ENCODE measurements around the gene POFUT1. TPM values are rescaled to one million over a fixed set of nuclear protein-coding genes. Genes with fewer than 3 reads are reported as not detected.
A peak's percentile ranks its signal among the peaks of the same experiment; 100 is the strongest.

The POFUT1 gene
- total RNA-seq, 2 experiments from 2014 or later, result 21.5 to 23.2 TPM

GRCh38 chr20:32224463-32224862, 16.8 kb downstream of the POFUT1 start:
- no peak for DNase-seq
- ChIA-PET CTCF (no interaction called here), POLR2A (interaction anchor here (1.0 to 1.2 kb wide), 2 partner anchors 8 to 10 kb away, joined by 3 read pairs; no protein-coding TSS in a partner anchor)
- no peak overlapping the region for H3K4me3 Mint-ChIP-seq
- H3K4me1 Mint-ChIP-seq, result peaks cover 3% of the 10 kb centered on the region
- peak overlapping the region; percentile 59 for H3K27ac Mint-ChIP-seq
- no peaks in the 10 kb centered on the region for H3K27me3 Mint-ChIP-seq
- peaks cover 64% of the 10 kb centered on the region for H3K36me3 Mint-ChIP-seq (ENCODE audit: low read depth)
- H3K9me3 Mint-ChIP-seq, result no peaks in the 10 kb centered on the region

GRCh38 chr20:32226391-32226790, 18.7 kb downstream of the POFUT1 start:
- no peak overlapping the region for H3K27ac Mint-ChIP-seq
- no peaks in the 10 kb centered on the region for H3K27me3 Mint-ChIP-seq
- H3K36me3 Mint-ChIP-seq (ENCODE audit: low read depth), result peaks cover 60% of the 10 kb centered on the region
- H3K4me1 Mint-ChIP-seq, result peaks cover 9% of the 10 kb centered on the region
- no peak overlapping the region for H3K4me3 Mint-ChIP-seq
- ChIA-PET CTCF (no interaction called here), POLR2A (no interaction called here)
- no peak for DNase-seq
- H3K9me3 Mint-ChIP-seq, result no peaks in the 10 kb centered on the region

- H3K27me3 Mint-ChIP-seq, result no peaks in the 10 kb centered on the region
- no peaks in the 10 kb centered on the region for H3K9me3 Mint-ChIP-seq
- peaks cover 65% of the 10 kb centered on the region for H3K36me3 Mint-ChIP-seq (ENCODE audit: low read depth)
- no peak for DNase-seq
- POLR2A ChIA-PET, result no interaction called here
- peaks cover 19% of the 10 kb centered on the region for H3K4me1 Mint-ChIP-seq
- CTCF ChIA-PET, result no interaction called here
- H3K27ac Mint-ChIP-seq, result no peak overlapping the region
- no peak overlapping the region for H3K4me3 Mint-ChIP-seq
Observed at GRCh38 chr20:32227306-32227705, 19.6 kb downstream of the POFUT1 start.

GRCh38 chr20:32227744-32228688, 20.3 kb downstream of the POFUT1 start:
- CTCF ChIA-PET, result no interaction called here
- no peak for DNase-seq
- peaks cover 62% of the 10 kb centered on the region for H3K36me3 Mint-ChIP-seq (ENCODE audit: low read depth)
- H3K4me1 Mint-ChIP-seq, result peaks cover 26% of the 10 kb centered on the region
- peak overlapping the region; percentile 8 for H3K27ac Mint-ChIP-seq
- no peaks in the 10 kb centered on the region for H3K27me3 Mint-ChIP-seq
- POLR2A ChIA-PET, result no interaction called here
- no peaks in the 10 kb centered on the region for H3K9me3 Mint-ChIP-seq
- H3K4me3 Mint-ChIP-seq, result no peak overlapping the region

- H3K27ac Mint-ChIP-seq, result no peak overlapping the region
- ChIA-PET CTCF (no interaction called here), POLR2A (no interaction called here)
- peaks cover 36% of the 10 kb centered on the region for H3K4me1 Mint-ChIP-seq
- no peak overlapping the region for H3K4me3 Mint-ChIP-seq
- no peaks in the 10 kb centered on the region for H3K9me3 Mint-ChIP-seq
- no peaks in the 10 kb centered on the region for H3K27me3 Mint-ChIP-seq
- peaks cover 63% of the 10 kb centered on the region for H3K36me3 Mint-ChIP-seq (ENCODE audit: low read depth)
- DNase-seq, result no peak
Observed at GRCh38 chr20:32229251-32229747, 21.6 kb downstream of the POFUT1 start.

GRCh38 chr20:32230707-32231106, 23.0 kb downstream of the POFUT1 start:
- peaks cover 39% of the 10 kb centered on the region for H3K4me1 Mint-ChIP-seq
- H3K36me3 Mint-ChIP-seq (ENCODE audit: low read depth), result peaks cover 71% of the 10 kb centered on the region
- peak overlapping the region; percentile 93 for H3K27ac Mint-ChIP-seq
- no peak for DNase-seq
- no peaks in the 10 kb centered on the region for H3K27me3 Mint-ChIP-seq
- no peaks in the 10 kb centered on the region for H3K9me3 Mint-ChIP-seq
- no peak overlapping the region for H3K4me3 Mint-ChIP-seq
- CTCF ChIA-PET, result no interaction called here
- POLR2A ChIA-PET, result interaction anchor here (2.9 kb wide), 1 partner anchor 55 kb away, joined by 16 read pairs; no protein-coding TSS in a partner anchor

GRCh38 chr20:32231245-32231644, 23.6 kb downstream of the POFUT1 start:
- no peak for DNase-seq
- Mint-ChIP-seq H3K4me3 (no peak overlapping the region), H3K4me1 (peaks cover 38% of the 10 kb centered on the region), H3K36me3 (ENCODE audit: low read depth) (peaks cover 70% of the 10 kb centered on the region), H3K9me3 (no peaks in the 10 kb centered on the region), H3K27me3 (no peaks in the 10 kb centered on the region), H3K27ac (peak overlapping the region; percentile 93)
- ChIA-PET POLR2A (interaction anchor here (1.1 to 2.9 kb wide), 5 partner anchors 22 to 103 kb away, joined by 3 to 16 read pairs (median 3); no protein-coding TSS in a partner anchor), CTCF (no interaction called here)

GRCh38 chr20:32231847-32232246, 24.2 kb downstream of the POFUT1 start:
- H3K4me3 Mint-ChIP-seq, result no peak overlapping the region

GRCh38 chr20:32232326-32232886, 24.7 kb downstream of the POFUT1 start:
- CTCF ChIA-PET, result interaction anchor here (1.1 kb wide), 1 partner anchor 23 kb away, joined by 3 read pairs; no protein-coding TSS in a partner anchor
- Mint-ChIP-seq H3K4me3 (no peak overlapping the region), H3K4me1 (peaks cover 38% of the 10 kb centered on the region), H3K27ac (peak overlapping the region; percentile 93), H3K27me3 (no peaks in the 10 kb centered on the region), H3K36me3 (ENCODE audit: low read depth) (peaks cover 76% of the 10 kb centered on the region), H3K9me3 (no peaks in the 10 kb centered on the region)
- POLR2A ChIA-PET, result interaction anchor here (0.5 to 2.9 kb wide), 12 partner anchors 9 to 334 kb away, joined by 3 to 16 read pairs (median 3); no protein-coding TSS in a partner anchor
- no peak for DNase-seq

More at GRCh38 chr20:32231847-32232246, 24.2 kb downstream of the POFUT1 start:
- no peaks in the 10 kb centered on the region for H3K9me3 Mint-ChIP-seq
- ChIA-PET CTCF (interaction anchor here (1.1 kb wide), 1 partner anchor 22 kb away, joined by 3 read pairs; no protein-coding TSS in a partner anchor), POLR2A (interaction anchor here (0.5 to 2.9 kb wide), 12 partner anchors 8 to 335 kb away, joined by 3 to 16 read pairs (median 3); no protein-coding TSS in a partner anchor)
- H3K27me3 Mint-ChIP-seq, result no peaks in the 10 kb centered on the region
- peaks cover 70% of the 10 kb centered on the region for H3K36me3 Mint-ChIP-seq (ENCODE audit: low read depth)
- peak overlapping the region; percentile 93 for H3K27ac Mint-ChIP-seq
- DNase-seq, result peak; percentile 56
- peaks cover 38% of the 10 kb centered on the region for H3K4me1 Mint-ChIP-seq

GRCh38 chr20:32233286-32233685, 25.6 kb downstream of the POFUT1 start:
- DNase-seq, result no peak
- Mint-ChIP-seq H3K4me1 (peaks cover 38% of the 10 kb centered on the region), H3K36me3 (ENCODE audit: low read depth) (peaks cover 69% of the 10 kb centered on the region), H3K27ac (peak overlapping the region; percentile 93), H3K4me3 (no peak overlapping the region), H3K9me3 (no peaks in the 10 kb centered on the region), H3K27me3 (no peaks in the 10 kb centered on the region)
- ChIA-PET CTCF (no interaction called here), POLR2A (interaction anchor here (1.2 to 2.9 kb wide), 4 partner anchors 9 to 153 kb away, joined by 3 to 16 read pairs (median 6); no protein-coding TSS in a partner anchor)

GRCh38 chr20:32234135-32234808, 26.6 kb downstream of the POFUT1 start:
- no peak overlapping the region for H3K27ac Mint-ChIP-seq
- POLR2A ChIA-PET, result interaction anchor here (0.6 kb wide), 1 partner anchor 10 kb away, joined by 3 read pairs; no protein-coding TSS in a partner anchor
- CTCF ChIA-PET, result no interaction called here
- H3K9me3 Mint-ChIP-seq, result no peaks in the 10 kb centered on the region
- H3K4me1 Mint-ChIP-seq, result peaks cover 38% of the 10 kb centered on the region
- no peaks in the 10 kb centered on the region for H3K27me3 Mint-ChIP-seq
- H3K4me3 Mint-ChIP-seq, result no peak overlapping the region
- no peak for DNase-seq
- H3K36me3 Mint-ChIP-seq (ENCODE audit: low read depth), result peaks cover 60% of the 10 kb centered on the region

GRCh38 chr20:32235331-32236047, 27.8 kb downstream of the POFUT1 start:
- Mint-ChIP-seq H3K36me3 (ENCODE audit: low read depth) (peaks cover 58% of the 10 kb centered on the region), H3K27ac (peak overlapping the region; percentile 58), H3K4me1 (peaks cover 42% of the 10 kb centered on the region), H3K9me3 (no peaks in the 10 kb centered on the region), H3K4me3 (no peak overlapping the region), H3K27me3 (no peaks in the 10 kb centered on the region)
- CTCF ChIA-PET, result interaction anchor here (0.6 kb wide), 1 partner anchor 215 kb away, joined by 4 read pairs; no protein-coding TSS in a partner anchor
- POLR2A ChIA-PET, result no interaction called here
- no peak for DNase-seq

All from activated CD4-positive, alpha-beta memory T cell treated with anti-CD3 and anti-CD28 coated beads, Interleukin-2, amount 10 ng/mL, durations not matched to agents 7 days and 5 days (primary cell).